ENCODE data around the gene SFMBT2. TPM values are rescaled to one million over a fixed set of nuclear protein-coding genes. Genes with fewer than 3 reads are reported as not detected.
"Not testable (repeated sequence)": the region's sequence is repeated elsewhere in the genome, so short reads cannot be mapped to it uniquely, and the experiment has no call there.

The SFMBT2 gene
- total RNA-seq, 2 donors from 2014 or later: 28.2 to 42.1 TPM

DNA sequence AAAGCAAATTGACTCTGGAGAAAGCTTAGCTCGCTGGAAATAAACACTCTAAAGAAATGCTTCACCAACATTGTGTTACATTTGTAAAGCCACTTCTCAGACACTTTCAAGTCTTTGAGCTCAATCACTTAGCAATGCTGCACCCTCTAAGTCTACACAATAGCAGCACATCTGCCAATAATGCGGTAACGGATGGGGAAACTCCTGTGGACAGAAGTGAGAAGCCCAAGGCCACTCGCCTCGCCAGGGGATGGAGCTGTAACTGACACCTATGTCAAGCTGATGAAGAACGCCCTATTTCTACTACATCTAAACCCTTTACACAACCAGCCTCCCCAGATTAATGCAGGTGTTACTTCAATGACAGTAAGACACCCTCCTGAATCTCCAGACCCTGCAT is 167.7 kb downstream of the SFMBT2 start:
- peaks cover 7 to 26% of the 10 kb centered on the region in 2 donors for H3K36me3 Mint-ChIP-seq (ENCODE audit: insufficient read depth in 2 of 2)
- peaks cover 43% of the 10 kb centered on the region for H3K4me1 Mint-ChIP-seq (ENCODE audit: low read depth)

DNA sequence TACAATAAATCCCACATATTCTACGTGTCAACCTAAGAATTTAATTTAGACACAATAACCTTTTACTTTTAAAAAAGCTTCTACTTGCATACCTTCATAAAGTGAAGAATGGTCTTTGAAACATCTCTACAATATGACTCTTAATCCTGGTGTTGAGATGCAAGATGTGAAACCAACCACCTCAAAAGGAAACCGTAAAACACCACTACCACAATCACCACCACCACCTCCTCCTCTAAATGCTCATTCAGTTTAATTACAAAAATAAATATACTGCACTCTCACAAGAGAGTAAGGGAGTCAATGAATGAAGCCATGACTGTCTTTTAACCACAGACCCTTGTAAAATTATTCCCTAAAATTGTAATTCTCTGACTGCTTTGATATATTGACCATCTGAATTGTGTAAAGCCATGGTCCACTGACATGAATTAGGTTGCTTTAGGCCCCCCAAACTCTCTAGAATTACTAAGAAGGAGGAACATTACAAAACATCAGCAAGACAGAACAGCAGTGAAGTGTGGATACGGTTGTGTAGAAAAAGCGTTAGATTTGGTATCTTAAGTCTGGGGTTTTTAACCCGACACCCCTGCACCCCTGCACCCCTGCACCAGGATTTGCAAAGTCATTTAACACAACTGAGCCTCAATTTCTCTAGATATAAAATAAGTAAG is 171.4 kb downstream of the SFMBT2 start:
- H3K4me3 Mint-ChIP-seq: peak overlapping the region; percentile 12 to 45
- peak; percentile 94 to 97 for ATAC-seq (replicated peaks in 1 of 2)
- peaks cover 18 to 42% of the 10 kb centered on the region in 2 donors for H3K36me3 Mint-ChIP-seq (ENCODE audit: insufficient read depth in 2 of 2)
- peaks cover 50% of the 10 kb centered on the region for H3K4me1 Mint-ChIP-seq (ENCODE audit: low read depth)
- peak; percentile 48 to 58 for DNase-seq
- no peaks in the 10 kb centered on the region for H3K27me3 Mint-ChIP-seq (ENCODE audit: low read depth)
- H3K27ac Mint-ChIP-seq: peak overlapping the region; percentile 24
- H3K9me3 Mint-ChIP-seq: peaks cover 5 to 9% of the 10 kb centered on the region in 2 donors

More for the DNA sequence above, 167.7 kb downstream of the SFMBT2 start:
- Mint-ChIP-seq H3K4me3 (no peak overlapping the region), H3K27me3 (ENCODE audit: low read depth) (no peaks in the 10 kb centered on the region), H3K27ac (peak overlapping the region; percentile 32), H3K9me3 (peaks cover 0 to 6% of the 10 kb centered on the region in 2 donors)
- ATAC-seq (replicated peaks in 1 of 2) (no peak), DNase-seq (no peak)

DNA sequence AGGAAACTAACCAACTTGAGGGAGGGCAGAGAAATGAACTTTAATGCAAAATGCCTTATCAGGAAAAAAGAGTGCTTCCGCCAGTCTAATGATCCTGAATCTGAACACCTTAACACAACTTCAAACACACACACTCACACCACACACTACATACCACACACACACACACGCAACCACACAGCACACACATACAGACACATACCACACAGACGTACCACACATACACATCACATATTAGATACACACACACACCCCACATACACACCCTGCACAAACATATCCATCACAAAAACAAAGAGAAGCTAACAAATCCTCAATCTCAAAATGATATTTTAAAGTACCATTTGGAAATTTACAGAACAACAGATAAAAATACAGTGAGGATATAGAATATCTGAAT is 175.5 kb downstream of the SFMBT2 start:
- no peak overlapping the region for H3K4me3 Mint-ChIP-seq
- H3K4me1 Mint-ChIP-seq (ENCODE audit: low read depth): peaks cover 44% of the 10 kb centered on the region
- peaks cover 3 to 5% of the 10 kb centered on the region in 2 donors for H3K9me3 Mint-ChIP-seq
- no peak for DNase-seq
- ATAC-seq (replicated peaks in 1 of 2): no peak
- no peak overlapping the region for H3K27ac Mint-ChIP-seq
- H3K27me3 Mint-ChIP-seq (ENCODE audit: low read depth): no peaks in the 10 kb centered on the region
- peaks cover 16 to 26% of the 10 kb centered on the region in 2 donors for H3K36me3 Mint-ChIP-seq (ENCODE audit: insufficient read depth in 2 of 2)

DNA sequence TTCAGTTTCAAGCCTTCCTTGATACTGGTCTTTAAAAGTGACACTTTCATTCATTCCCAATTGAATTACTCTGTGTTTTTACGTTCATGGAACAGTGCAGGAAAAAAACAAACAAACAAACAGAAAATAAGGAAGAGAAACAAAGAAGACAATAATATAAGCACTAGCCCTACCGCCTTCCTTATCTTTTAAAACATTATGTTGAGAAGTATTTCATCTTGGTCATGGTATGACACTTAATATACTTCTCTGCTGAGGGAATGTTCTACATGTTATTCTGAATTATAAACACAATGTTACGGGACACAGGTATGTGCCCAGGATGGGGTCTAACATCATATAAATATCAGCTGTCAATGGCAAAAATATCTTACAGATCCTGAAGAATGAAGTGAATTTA is 176.7 kb downstream of the SFMBT2 start:
- ATAC-seq (replicated peaks in 1 of 2) (no peak), DNase-seq (no peak)
- Mint-ChIP-seq H3K4me1 (ENCODE audit: low read depth) (peaks cover 31% of the 10 kb centered on the region), H3K27me3 (ENCODE audit: low read depth) (no peaks in the 10 kb centered on the region), H3K27ac (peak overlapping the region; percentile 36), H3K9me3 (peaks cover 3 to 5% of the 10 kb centered on the region in 2 donors), H3K36me3 (ENCODE audit: insufficient read depth in 2 of 2) (peaks cover 14 to 24% of the 10 kb centered on the region in 2 donors), H3K4me3 (no peak overlapping the region)

DNA sequence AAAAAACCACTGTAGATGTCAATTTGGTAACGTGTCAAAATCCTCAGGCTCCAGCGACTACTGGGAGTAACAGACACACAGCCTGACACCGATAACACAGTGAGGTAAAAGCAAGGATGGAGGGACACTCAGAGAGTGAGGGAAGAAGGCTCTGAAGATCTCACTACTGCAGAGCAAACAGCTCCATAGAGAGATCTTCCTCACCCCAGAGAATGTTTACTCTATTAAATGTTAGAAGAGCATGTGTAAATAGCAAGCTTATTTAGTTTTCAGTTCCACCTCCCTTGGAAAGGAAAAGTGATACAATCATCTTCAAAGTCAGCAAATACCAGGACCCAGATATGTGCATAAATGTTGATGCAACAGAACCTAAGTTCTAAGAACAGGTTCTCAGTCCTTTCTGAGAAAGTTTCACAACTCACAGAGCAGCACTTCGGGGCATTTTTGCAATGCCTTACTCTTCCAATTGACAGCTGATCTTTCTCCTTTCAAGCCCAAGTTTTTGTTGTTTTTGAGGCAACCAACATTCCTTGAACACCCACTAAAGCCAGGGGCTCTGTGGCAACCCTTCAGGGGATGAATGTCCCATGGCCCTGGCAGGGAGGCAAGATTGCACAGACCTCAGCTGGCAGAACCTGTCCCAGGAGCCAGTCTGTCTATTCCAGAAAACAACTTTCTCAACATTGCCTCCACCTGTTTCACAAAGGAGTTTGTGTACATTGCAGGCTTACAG is 177.4 kb downstream of the SFMBT2 start:
- Mint-ChIP-seq H3K27ac (no peak overlapping the region), H3K9me3 (peaks cover 3 to 5% of the 10 kb centered on the region in 2 donors), H3K4me1 (ENCODE audit: low read depth) (peaks cover 27% of the 10 kb centered on the region), H3K36me3 (ENCODE audit: insufficient read depth in 2 of 2) (peaks cover 14 to 27% of the 10 kb centered on the region in 2 donors), H3K4me3 (peak overlapping the region in 1 of 2 donors; percentile 13), H3K27me3 (ENCODE audit: low read depth) (no peaks in the 10 kb centered on the region)
- peak in 1 of 2 donors; percentile 43 for ATAC-seq (replicated peaks in 1 of 2)
- no peak for DNase-seq

DNA sequence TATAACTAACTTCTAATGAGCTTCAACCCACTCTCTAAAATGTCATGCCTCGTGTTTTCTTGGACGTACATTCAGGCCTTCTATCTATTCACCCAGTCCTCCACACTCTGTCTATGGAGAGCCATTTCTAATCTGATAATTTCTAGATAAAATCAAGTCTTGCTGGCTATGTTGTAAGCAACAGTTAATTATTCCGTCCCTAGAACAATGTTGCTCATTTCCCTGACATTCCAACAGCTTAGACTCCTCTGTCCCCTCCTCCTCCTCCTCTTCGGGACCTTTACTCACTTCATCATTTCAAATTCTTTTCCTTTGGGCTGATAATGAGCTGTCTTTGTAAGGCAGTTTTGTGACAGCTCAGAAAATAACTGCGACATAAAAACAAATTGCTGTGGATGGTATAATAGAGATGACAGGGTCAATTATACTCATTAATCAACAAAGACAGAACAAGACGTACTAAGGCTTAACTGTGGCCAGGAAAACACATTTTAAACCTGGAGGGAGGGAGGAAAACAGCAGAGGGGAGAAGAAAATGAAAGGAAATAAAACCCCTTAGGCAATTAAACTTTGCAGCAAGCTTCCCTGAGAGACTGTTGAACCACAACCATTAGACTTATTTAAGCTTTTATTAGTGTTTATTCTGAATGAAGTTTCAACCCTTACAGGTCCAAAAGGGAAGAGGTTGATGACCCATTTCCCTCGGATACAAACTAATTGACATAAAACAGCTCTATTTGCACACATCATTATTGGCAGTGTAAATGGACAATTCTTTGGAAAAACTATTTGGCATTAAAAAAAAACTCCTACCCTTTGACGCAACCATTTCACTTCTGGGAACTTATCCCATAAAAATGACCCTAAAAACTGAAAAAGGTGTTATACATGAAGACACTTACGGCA is 179.1 kb downstream of the SFMBT2 start:
- peaks cover 3 to 5% of the 10 kb centered on the region in 2 donors for H3K9me3 Mint-ChIP-seq
- H3K4me1 Mint-ChIP-seq (ENCODE audit: low read depth): peaks cover 19% of the 10 kb centered on the region
- H3K27me3 Mint-ChIP-seq (ENCODE audit: low read depth): no peaks in the 10 kb centered on the region
- peaks cover 7 to 29% of the 10 kb centered on the region in 2 donors for H3K36me3 Mint-ChIP-seq (ENCODE audit: insufficient read depth in 2 of 2)
- peak overlapping the region; percentile 47 for H3K27ac Mint-ChIP-seq
- DNase-seq (no peak), ATAC-seq (replicated peaks in 1 of 2) (no peak)
- H3K4me3 Mint-ChIP-seq: no peak overlapping the region

DNA sequence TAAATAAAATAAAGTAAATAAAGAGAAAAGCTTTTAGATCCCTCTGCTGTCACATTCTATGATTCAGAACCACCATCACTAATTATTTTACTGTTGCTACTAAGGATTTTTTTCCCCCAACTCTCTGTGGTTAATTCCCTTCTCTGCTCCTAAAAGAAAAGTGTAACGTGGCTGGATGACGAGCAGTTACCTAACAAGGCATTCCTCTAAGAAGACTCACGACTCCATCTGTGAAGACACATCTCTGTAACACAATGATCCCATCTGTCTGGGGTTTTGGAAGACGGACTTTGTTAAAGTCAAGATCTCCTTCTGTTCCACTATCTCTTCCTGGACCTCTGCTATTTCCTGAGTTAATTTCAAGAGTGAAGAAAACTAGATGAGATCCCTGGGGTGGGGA is 179.9 kb downstream of the SFMBT2 start:
- ATAC-seq (replicated peaks in 1 of 2): no peak
- H3K27me3 Mint-ChIP-seq (ENCODE audit: low read depth): no peaks in the 10 kb centered on the region
- peaks cover 3% of the 10 kb centered on the region in 2 donors for H3K9me3 Mint-ChIP-seq
- H3K4me1 Mint-ChIP-seq (ENCODE audit: low read depth): peaks cover 19% of the 10 kb centered on the region
- no peak overlapping the region for H3K4me3 Mint-ChIP-seq
- DNase-seq: no peak
- H3K36me3 Mint-ChIP-seq (ENCODE audit: insufficient read depth in 2 of 2): peaks cover 8 to 35% of the 10 kb centered on the region in 2 donors
- no peak overlapping the region for H3K27ac Mint-ChIP-seq

DNA sequence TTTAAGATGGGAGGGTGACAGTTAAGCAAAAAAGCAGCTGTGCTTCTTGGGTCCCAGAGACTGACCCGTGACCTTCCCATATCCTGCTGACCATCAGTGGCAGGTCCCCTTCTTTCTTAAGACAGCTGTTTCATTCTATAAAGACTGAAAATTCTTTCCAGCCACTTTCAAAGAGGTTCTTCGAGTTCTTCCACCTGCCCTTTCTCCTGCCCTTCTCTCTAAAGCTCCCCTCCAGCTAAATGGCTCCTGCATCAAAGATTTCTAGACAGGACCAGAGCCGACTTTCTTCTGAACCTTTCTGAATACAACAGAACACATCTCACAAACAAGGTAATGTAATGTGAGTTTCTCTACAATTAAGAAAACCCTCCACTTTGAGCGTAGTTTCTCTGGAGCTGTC is 180.8 kb downstream of the SFMBT2 start:
- Mint-ChIP-seq H3K4me3 (no peak overlapping the region), H3K27me3 (ENCODE audit: low read depth) (no peaks in the 10 kb centered on the region), H3K27ac (no peak overlapping the region), H3K9me3 (peaks cover 1 to 3% of the 10 kb centered on the region in 2 donors), H3K4me1 (ENCODE audit: low read depth) (peaks cover 13% of the 10 kb centered on the region), H3K36me3 (ENCODE audit: insufficient read depth in 2 of 2) (peaks cover 11 to 31% of the 10 kb centered on the region in 2 donors)
- ATAC-seq (replicated peaks in 1 of 2) (no peak), DNase-seq (no peak)

DNA sequence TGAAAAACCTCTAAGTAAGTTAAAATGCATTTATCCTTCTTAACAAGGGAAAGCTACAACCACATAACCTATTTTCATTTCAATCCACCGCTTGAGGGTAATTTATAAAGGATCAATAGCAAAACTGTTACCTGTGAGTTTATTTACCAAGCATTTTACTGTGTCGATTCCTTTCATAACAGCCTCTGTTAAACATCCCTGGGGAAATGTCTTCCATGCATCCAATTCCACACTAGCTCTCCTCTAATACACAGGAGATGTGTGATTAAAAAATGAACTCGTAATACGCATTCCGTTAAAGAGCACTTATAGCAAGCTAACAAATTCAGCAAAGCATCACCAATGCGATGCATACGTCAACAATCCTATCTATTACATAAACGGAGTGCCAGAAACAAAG is 185.7 kb downstream of the SFMBT2 start:
- Mint-ChIP-seq H3K36me3 (ENCODE audit: insufficient read depth in 2 of 2) (peaks cover 17 to 41% of the 10 kb centered on the region in 2 donors), H3K27ac (no peak overlapping the region), H3K4me3 (no peak overlapping the region), H3K9me3 (peaks cover 1 to 6% of the 10 kb centered on the region in 2 donors), H3K27me3 (ENCODE audit: low read depth) (no peaks in the 10 kb centered on the region), H3K4me1 (ENCODE audit: low read depth) (no peaks in the 10 kb centered on the region)
- ATAC-seq (replicated peaks in 1 of 2) (no peak), DNase-seq (no peak)

DNA sequence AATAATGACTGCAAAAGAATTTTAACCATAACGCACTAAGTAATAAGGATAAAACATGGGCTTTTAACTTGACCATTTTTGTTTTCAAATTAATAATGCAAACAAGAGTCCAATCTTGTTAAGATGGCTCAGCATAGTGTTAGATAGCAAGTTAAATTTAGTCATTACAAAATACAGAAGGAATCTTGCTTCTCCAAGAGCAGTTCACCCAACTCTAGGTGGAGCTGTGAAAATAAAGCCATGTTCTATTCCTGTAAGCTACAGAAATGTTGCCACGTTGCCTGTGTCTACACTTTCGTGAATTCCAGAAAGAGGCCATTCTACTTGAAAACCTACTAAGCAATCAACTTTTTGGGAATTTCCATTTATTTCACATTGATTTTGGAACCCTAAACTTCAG is 191.9 kb downstream of the SFMBT2 start:
- H3K36me3 Mint-ChIP-seq (ENCODE audit: insufficient read depth in 2 of 2): peaks cover 3 to 19% of the 10 kb centered on the region in 2 donors
- no peak for ATAC-seq (replicated peaks in 1 of 2)
- H3K4me3 Mint-ChIP-seq: no peak overlapping the region
- no peaks in the 10 kb centered on the region for H3K27me3 Mint-ChIP-seq (ENCODE audit: low read depth)
- no peak overlapping the region for H3K27ac Mint-ChIP-seq
- no peak for DNase-seq
- H3K9me3 Mint-ChIP-seq: peaks cover 0 to 1% of the 10 kb centered on the region in 2 donors
- no peaks in the 10 kb centered on the region for H3K4me1 Mint-ChIP-seq (ENCODE audit: low read depth)

DNA sequence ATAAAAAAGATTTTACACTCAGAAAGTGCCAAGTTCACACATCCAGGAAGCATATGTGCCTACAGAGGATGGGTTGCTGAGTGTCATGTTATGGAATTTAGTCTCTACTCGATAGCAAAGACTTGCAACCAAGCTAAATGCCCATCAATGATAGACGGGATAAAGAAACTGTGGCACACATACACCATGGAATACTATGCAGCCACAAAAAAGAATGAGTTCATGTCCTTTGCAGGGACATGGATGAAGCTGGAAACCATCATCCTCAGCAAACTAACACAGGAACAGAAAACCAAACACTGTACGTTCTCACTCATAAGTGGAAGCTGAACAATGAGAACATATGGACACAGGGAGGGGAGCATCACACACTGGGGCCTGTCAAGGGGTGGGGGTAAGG is 198.1 kb downstream of the SFMBT2 start:
- ATAC-seq (replicated peaks in 1 of 2); H3K4me1 Mint-ChIP-seq (ENCODE audit: low read depth); H3K27ac Mint-ChIP-seq; DNase-seq; H3K9me3 Mint-ChIP-seq; H3K4me3 Mint-ChIP-seq; H3K27me3 Mint-ChIP-seq (ENCODE audit: low read depth): not testable (repeated sequence)
- peaks cover 7 to 29% of the 10 kb centered on the region in 2 donors for H3K36me3 Mint-ChIP-seq (ENCODE audit: insufficient read depth in 2 of 2)

DNA sequence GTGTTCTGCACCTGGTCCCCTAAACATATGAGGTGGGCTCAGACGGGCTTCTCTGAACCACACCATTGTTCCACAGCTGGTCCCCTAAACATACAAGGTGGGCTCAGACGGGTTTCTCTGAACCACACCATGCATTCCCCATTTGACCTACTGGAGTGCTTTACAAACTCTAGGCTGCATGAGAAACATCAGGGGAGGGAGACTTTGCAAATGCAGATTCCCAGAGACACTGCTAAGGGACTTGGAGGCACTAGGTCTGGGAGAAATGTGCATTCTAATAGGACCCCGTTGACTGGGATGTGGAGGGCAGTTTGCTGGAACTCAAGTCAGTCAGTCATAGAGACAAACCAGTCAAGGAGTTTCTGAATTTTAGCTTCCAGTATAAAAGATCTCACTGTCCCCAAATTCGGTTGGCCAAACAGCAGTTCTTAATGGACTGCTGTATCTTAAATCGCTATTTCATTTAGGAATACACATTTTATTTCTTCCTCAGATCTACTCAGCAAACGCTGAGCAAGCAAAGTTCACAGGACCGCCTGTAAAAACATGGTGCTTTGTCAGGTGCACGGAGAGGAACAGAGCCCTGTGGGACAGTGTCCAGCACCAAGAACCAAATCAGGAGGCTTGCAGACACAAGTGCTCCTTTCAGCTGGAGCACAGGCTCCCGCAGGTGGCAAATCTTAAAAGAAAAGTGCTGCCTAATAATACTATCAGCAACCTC is 198.8 kb downstream of the SFMBT2 start:
- peaks cover 0 to 1% of the 10 kb centered on the region in 2 donors for H3K9me3 Mint-ChIP-seq
- no peak for ATAC-seq (replicated peaks in 1 of 2)

More for the DNA sequence above, 198.8 kb downstream of the SFMBT2 start:
- Mint-ChIP-seq H3K27me3 (ENCODE audit: low read depth) (no peaks in the 10 kb centered on the region), H3K36me3 (ENCODE audit: insufficient read depth in 2 of 2) (peaks cover 7 to 30% of the 10 kb centered on the region in 2 donors), H3K4me1 (ENCODE audit: low read depth) (peaks cover 13% of the 10 kb centered on the region), H3K4me3 (no peak overlapping the region), H3K27ac (no peak overlapping the region)
- no peak for DNase-seq

Data from activated T-cell treated with anti-CD3 and anti-CD28 coated beads, Interleukin-2, amount 50 U/mL, for 72 hours (primary cell).